Osteoblast (primary cell): ENCODE measurements around the gene ERH. TPM values are rescaled to one million over a fixed set of nuclear protein-coding genes. Genes with fewer than 3 reads are reported as not detected.

Experiments used
- DNase-seq: peaks from one replicate; pipeline ENCODE4 v3.0.0; 2011; ENCODE audit warnings: low spot score, mixed read lengths; ENCODE audit not compliant: insufficient read length; ENCODE audit errors: missing footprints
- H2AFZ ChIP-seq: 2 replicates; pipeline ENCODE4 v1.6.0; 2011; ENCODE audit warnings: mild to moderate bottlenecking, low read length
- H3K27ac ChIP-seq: 2 replicates; pipeline ENCODE4 v1.5.1; 2011; ENCODE audit warnings: mild to moderate bottlenecking, low read depth, low read length, moderate library complexity
- H3K27me3 ChIP-seq: 2 replicates; pipeline ENCODE4 v1.6.0; 2012; ENCODE audit warnings: mild to moderate bottlenecking, control low read depth, inconsistent platforms, low read length, moderate library complexity; ENCODE audit not compliant: insufficient read depth
- H3K36me3 ChIP-seq: 2 replicates; pipeline ENCODE4 v1.5.1; 2011; ENCODE audit warnings: mild to moderate bottlenecking, low read length, control low read depth, moderate library complexity; ENCODE audit not compliant: insufficient read depth
- H3K4me1 ChIP-seq: 2 replicates; pipeline ENCODE4 v1.5.1; 2011; ENCODE audit warnings: mild to moderate bottlenecking, low read length, control low read depth, moderate library complexity; ENCODE audit not compliant: insufficient read depth
- H3K4me2 ChIP-seq: 2 replicates; pipeline ENCODE4 v1.6.0; 2011; ENCODE audit warnings: mild to moderate bottlenecking, low read length; ENCODE audit not compliant: insufficient read depth
- H3K4me3 ChIP-seq: fragments of 200-600 bp; sonication (generic); 3 replicates; pipeline ENCODE4 v1.5.1; 2012; ENCODE audit warnings: mild to moderate bottlenecking, low read length, inconsistent platforms; ENCODE audit not compliant: insufficient read depth
- H3K79me2 ChIP-seq: 2 replicates; pipeline ENCODE4 v1.6.0; 2012; ENCODE audit warnings: mild to moderate bottlenecking, low read length, control low read depth, inconsistent platforms; ENCODE audit not compliant: insufficient read depth
- H3K9me3 ChIP-seq: 2 replicates; pipeline ENCODE4 v1.5.1; 2011; ENCODE audit warnings: low read depth, low read length, control low read depth
- H4K20me1 ChIP-seq: 2 replicates; pipeline ENCODE4 v1.6.0; 2012; ENCODE audit warnings: mild to moderate bottlenecking, low read length, control low read depth; ENCODE audit not compliant: insufficient read depth
- CTCF ChIP-seq: IDR thresholded peaks from 2 replicates; pipeline ENCODE4 v1.5.1; 2011; ENCODE audit warnings: mild to moderate bottlenecking, low read depth, low read length, moderate library complexity; ENCODE audit errors: extremely low read depth
- total RNA-seq: library from RNA; depleted of rRNA; stranded (reverse); fragments of >200 nt; gene quantifications from 2 replicates; pipeline ENCODE4 v1.2.3, GENCODE V29; 2012

Gene ERH
- total RNA-seq, 1 donor = 75.3 TPM

DNA sequence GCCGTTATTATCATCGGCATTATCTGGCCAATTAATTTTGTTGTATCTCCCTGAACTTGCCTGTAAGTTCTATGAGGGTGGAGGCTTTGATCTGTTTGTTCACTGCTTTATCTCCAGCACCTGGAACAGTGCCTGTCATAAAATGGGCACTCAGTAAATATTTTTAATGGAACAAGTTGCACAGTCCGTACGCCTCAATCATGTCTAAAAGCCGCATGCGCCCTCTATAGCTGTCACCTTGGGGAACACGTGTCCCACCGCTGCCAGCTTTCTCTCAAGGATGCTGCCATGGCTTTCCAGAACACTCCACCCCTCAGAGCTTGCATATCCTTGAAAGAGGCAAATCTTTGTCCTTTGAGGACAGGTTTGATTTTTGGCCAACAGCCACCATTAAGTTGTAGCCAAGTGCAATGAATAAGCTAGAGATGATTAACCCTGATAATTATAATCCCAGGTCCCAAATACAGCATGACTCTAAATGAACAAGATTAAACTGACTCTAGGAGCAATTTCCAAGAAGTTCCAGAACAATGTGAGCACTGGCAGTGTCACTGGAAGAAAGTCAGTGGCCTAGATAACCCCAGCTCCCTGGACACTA, 55.1 kb downstream of the ERH start:
- Histone ChIP-seq H3K4me1 (no peaks in the 10 kb centered on the region), H3K27ac (no peak overlapping the region), H4K20me1 (no peaks in the 10 kb centered on the region), H3K27me3 (peaks cover 24% of the 10 kb centered on the region), H3K4me2 (no peak overlapping the region), H3K36me3 (no peaks in the 10 kb centered on the region), H2AFZ (no peak overlapping the region), H3K4me3 (no peak overlapping the region), H3K79me2 (no peaks in the 10 kb centered on the region), H3K9me3 (no peaks in the 10 kb centered on the region)
- TF ChIP-seq CTCF = no peak
- peak; percentile 47 for DNase-seq

DNA sequence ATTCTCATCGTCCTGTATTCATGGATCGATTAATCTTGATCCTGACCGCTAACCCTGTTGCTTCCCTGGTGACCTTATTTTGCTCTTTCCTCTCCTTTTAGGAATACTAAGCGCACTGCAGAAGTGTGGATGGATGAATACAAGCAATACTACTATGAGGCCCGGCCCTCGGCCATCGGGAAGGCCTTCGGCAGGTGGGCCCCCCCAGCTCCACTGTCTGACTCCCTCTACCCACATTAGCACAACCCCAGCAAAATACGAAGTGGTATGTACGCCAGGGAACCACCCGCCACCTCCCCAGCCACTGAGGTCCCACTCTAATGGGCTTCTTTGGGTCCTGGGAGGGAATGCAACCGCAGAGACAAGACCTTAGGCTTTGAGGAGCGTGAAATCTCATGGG, 58.7 kb downstream of the ERH start:
- TF ChIP-seq CTCF = no peak
- no peaks in the 10 kb centered on the region for H3K36me3 ChIP-seq
- H3K27me3 ChIP-seq = peaks cover 26% of the 10 kb centered on the region
- H3K27ac ChIP-seq = no peak overlapping the region
- H2AFZ ChIP-seq = no peak overlapping the region
- H3K4me1 ChIP-seq = no peaks in the 10 kb centered on the region
- peak; percentile 45 for DNase-seq
- no peaks in the 10 kb centered on the region for H3K79me2 ChIP-seq
- H3K4me2 ChIP-seq = no peak overlapping the region
- H3K9me3 ChIP-seq = no peaks in the 10 kb centered on the region
- no peaks in the 10 kb centered on the region for H4K20me1 ChIP-seq
- H3K4me3 ChIP-seq = no peak overlapping the region

- H3K79me2 ChIP-seq = no peaks in the 10 kb centered on the region
- H2AFZ ChIP-seq = no peak overlapping the region
- DNase-seq = peak; percentile 74
- no peak overlapping the region for H3K4me2 ChIP-seq
- H3K4me1 ChIP-seq = no peaks in the 10 kb centered on the region
- no peaks in the 10 kb centered on the region for H4K20me1 ChIP-seq
- no peak overlapping the region for H3K27ac ChIP-seq
- no peaks in the 10 kb centered on the region for H3K9me3 ChIP-seq
- peaks cover 23% of the 10 kb centered on the region for H3K27me3 ChIP-seq
- H3K4me3 ChIP-seq = no peak overlapping the region
- H3K36me3 ChIP-seq = no peaks in the 10 kb centered on the region
- TF ChIP-seq CTCF = no peak
Measured at GRCh38 chr14:69337984-69338383, 60.1 kb downstream of the ERH start.

- H3K4me1 ChIP-seq = no peaks in the 10 kb centered on the region
- peak overlapping the region; percentile 15 for H2AFZ ChIP-seq
- no peak overlapping the region for H3K4me3 ChIP-seq
- no peaks in the 10 kb centered on the region for H4K20me1 ChIP-seq
- no peaks in the 10 kb centered on the region for H3K36me3 ChIP-seq
- no peak overlapping the region for H3K27ac ChIP-seq
- peak; percentile 46 for DNase-seq
- no peak overlapping the region for H3K4me2 ChIP-seq
- TF ChIP-seq CTCF = no peak
- H3K27me3 ChIP-seq = peaks cover 14% of the 10 kb centered on the region
- no peaks in the 10 kb centered on the region for H3K9me3 ChIP-seq
- H3K79me2 ChIP-seq = no peaks in the 10 kb centered on the region
Measured at GRCh38 chr14:69335371-69335771, 62.7 kb downstream of the ERH start.
